ENCODE measurements around the gene BAD. TPM values are rescaled to one million over a fixed set of nuclear protein-coding genes. Genes with fewer than 3 reads are reported as not detected.

The BAD gene
- total and polyA plus RNA-seq, 2 donors (not counting 1 experiment from before 2014, with no cell fraction given) = 24.0 to 39.1 TPM

DNA sequence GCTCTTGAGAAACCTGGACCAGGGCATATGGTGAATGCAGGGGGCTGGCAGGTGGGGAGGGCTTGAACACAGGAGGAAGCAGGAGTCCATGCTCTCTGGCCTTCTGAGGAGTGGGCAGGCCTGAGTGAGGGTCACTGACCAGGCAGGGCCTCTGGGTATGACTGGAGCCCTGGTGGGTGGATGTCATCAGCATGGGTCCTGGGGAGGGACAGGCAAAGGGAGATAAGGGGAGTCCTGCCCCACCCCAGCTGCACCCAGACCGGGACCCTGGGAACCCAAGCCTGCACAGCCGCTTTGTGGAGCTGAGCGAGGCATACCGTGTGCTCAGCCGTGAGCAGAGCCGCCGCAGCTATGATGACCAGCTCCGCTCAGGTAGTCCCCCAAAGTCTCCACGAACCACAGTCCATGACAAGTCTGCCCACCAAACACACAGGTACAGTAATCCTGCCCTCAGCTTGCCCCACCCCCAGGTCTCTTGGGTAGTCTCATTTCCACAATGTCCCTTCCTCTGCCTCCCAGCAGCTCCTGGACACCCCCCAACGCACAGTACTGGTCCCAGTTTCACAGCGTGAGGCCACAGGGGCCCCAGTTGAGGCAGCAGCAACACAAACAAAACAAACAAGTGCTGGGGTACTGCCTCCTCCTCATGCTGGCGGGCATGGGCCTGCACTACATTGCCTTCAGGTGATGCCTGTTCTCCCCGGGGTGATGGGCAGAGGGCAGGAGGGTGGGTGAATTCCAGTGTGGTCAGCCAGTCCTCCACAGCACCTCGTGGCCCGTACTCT lies 52.1 kb downstream of the BAD start:
- intact Hi-C loops (cut with micrococcal nuclease) = no loop called here
- peak overlapping the region; percentile 72 for H3K27ac Mint-ChIP-seq

More for the DNA sequence above, 52.1 kb downstream of the BAD start:
- H4K20me1 ChIP-seq (ENCODE audit: control insufficient read depth, insufficient read depth, low read length, poor library complexity, severe bottlenecking) = peaks cover 25% of the 10 kb centered on the region
- peak overlapping the region; percentile 99 for H3K4me2 ChIP-seq (replicated peaks; ENCODE audit: low read depth, low read length, poor library complexity, severe bottlenecking)
- H3K27me3 ChIP-seq (replicated peaks in 1 of 4; ENCODE audit: control extremely low read depth in 1 of 4, control insufficient read depth in 3 of 4, insufficient read depth in 4 of 4, low read length in 3 of 4) = no peaks in the 10 kb centered on the region
- peaks cover 38 to 59% of the 10 kb centered on the region in 2 donors for H3K4me1 ChIP-seq (ENCODE audit: control insufficient read depth in 2 of 2, insufficient read depth in 2 of 2, low read length in 2 of 2)
- H3K79me2 ChIP-seq (ENCODE audit: control insufficient read depth, insufficient read depth, low read length) = peaks cover 24% of the 10 kb centered on the region
- H3K36me3 ChIP-seq (replicated peaks in 1 of 2; ENCODE audit: control extremely low read depth in 1 of 2, control insufficient read depth in 1 of 2, extremely low read depth in 1 of 2, insufficient read depth in 2 of 2, low read length in 1 of 2) = peaks cover 0 to 10% of the 10 kb centered on the region in 2 experiments
- H3K9me3 Mint-ChIP-seq (ENCODE audit: insufficient read depth) = no peaks in the 10 kb centered on the region
- ATAC-seq (ENCODE audit: low read depth) = no peak
- H3K4me1 Mint-ChIP-seq = peaks cover 55% of the 10 kb centered on the region
- POLR2A ChIA-PET = interaction anchor here (0.6 to 2.4 kb wide), 7 partner anchors 9 to 69 kb away, joined by 3 to 11 read pairs (median 5); partner anchors contain the start of genes FKBP2 and STIP1
- no peak overlapping the region for H3K27ac ChIP-seq (ENCODE audit: low read length in 2 of 2)
- WGBS (ENCODE audit: insufficient coverage) = 93% methylated on average over 13 of the region's 15 CpGs
- H3K9ac ChIP-seq (ENCODE audit: low read length) = no peak overlapping the region
- CTCF ChIA-PET = interaction anchor here (0.7 to 1.6 kb wide), 8 partner anchors 8 to 72 kb away, joined by 3 to 6 read pairs (median 4); partner anchors contain the start of gene ESRRA
- DNase-seq = no peak
- H3K27me3 Mint-ChIP-seq = no peaks in the 10 kb centered on the region
- H3K4me3 ChIP-seq (ENCODE audit: control extremely low read depth in 1 of 5, extremely low read depth in 1 of 5, insufficient read depth in 1 of 5, low read depth in 2 of 5, low read length in 4 of 5) = no peak overlapping the region
- peak overlapping the region; percentile 76 for H3K4me3 Mint-ChIP-seq
- no peaks in the 10 kb centered on the region for H3K9me3 ChIP-seq (ENCODE audit: control extremely low read depth in 1 of 3, control insufficient read depth in 2 of 3, insufficient read depth in 1 of 3, low read length in 2 of 3)
- no peak for TF ChIP-seq EZH2 (IDR thresholded peaks at IDR 0.05; ENCODE audit: borderline replicate concordance, insufficient read depth, low read depth, low read length, poor library complexity, severe bottlenecking)
- TF ChIP-seq, protein P1, sequence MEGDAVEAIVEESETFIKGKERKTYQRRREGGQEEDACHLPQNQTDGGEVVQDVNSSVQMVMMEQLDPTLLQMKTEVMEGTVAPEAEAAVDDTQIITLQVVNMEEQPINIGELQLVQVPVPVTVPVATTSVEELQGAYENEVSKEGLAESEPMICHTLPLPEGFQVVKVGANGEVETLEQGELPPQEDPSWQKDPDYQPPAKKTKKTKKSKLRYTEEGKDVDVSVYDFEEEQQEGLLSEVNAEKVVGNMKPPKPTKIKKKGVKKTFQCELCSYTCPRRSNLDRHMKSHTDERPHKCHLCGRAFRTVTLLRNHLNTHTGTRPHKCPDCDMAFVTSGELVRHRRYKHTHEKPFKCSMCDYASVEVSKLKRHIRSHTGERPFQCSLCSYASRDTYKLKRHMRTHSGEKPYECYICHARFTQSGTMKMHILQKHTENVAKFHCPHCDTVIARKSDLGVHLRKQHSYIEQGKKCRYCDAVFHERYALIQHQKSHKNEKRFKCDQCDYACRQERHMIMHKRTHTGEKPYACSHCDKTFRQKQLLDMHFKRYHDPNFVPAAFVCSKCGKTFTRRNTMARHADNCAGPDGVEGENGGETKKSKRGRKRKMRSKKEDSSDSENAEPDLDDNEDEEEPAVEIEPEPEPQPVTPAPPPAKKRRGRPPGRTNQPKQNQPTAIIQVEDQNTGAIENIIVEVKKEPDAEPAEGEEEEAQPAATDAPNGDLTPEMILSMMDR (IDR thresholded peaks at IDR 0.05) = no peak
- no peak overlapping the region for H2AFZ ChIP-seq (ENCODE audit: insufficient read depth, low read depth, low read length, poor library complexity, severe bottlenecking)

Measured in B cell (primary cell).